H1 (cell line): ENCODE data around the gene CADM1.

ENCODE experiments used
- BACH1 ChIP-seq: IDR thresholded peaks from 2 replicates; pipeline ENCODE4 v1.6.1; 2012; ENCODE audit warnings: low read length, improper control_type of control experiment
- BCL11A ChIP-seq, 2 experiments: IDR thresholded peaks; one replicate each; pipeline ENCODE4 v1.6.1; 2011; ENCODE audit warnings: low read depth in 2 of 2, low read length in 2 of 2, mild to moderate bottlenecking in 2 of 2
- EZH2 ChIP-seq: fragments of 200-600 bp; sonication (generic); IDR thresholded peaks from 2 replicates; pipeline ENCODE4 v1.7.1; 2012; ENCODE audit warnings: low read depth, mild to moderate bottlenecking, moderate library complexity, low read length, inconsistent platforms; ENCODE audit not compliant: severe bottlenecking
- NRF1 ChIP-seq: IDR thresholded peaks from 2 replicates; pipeline ENCODE4 v1.6.1; 2011; ENCODE audit warnings: mild to moderate bottlenecking, low read depth, low read length, improper control_type of control experiment
- PHF8 ChIP-seq: fragments of 200-600 bp; sonication (generic); conservative IDR thresholded peaks from 2 replicates; pipeline ENCODE4 v1.7.1; 2012; ENCODE audit warnings: low read depth, mild to moderate bottlenecking, inconsistent platforms, low read length, moderate library complexity
- POLR2AphosphoS5 ChIP-seq: IDR thresholded peaks from 2 replicates; pipeline ENCODE4 v1.6.1; 2011; ENCODE audit warnings: low read depth, low read length
- RFX5 ChIP-seq: IDR thresholded peaks from 2 replicates; pipeline ENCODE4 v1.6.1; 2011; ENCODE audit warnings: low read depth, low read length, improper control_type of control experiment, borderline replicate concordance
- SP1 ChIP-seq: IDR thresholded peaks from 2 replicates; pipeline ENCODE4 v1.6.1; 2011; ENCODE audit warnings: low read depth, low read length
- SP2 ChIP-seq: IDR thresholded peaks from 2 replicates; pipeline ENCODE4 v1.6.1; 2012; ENCODE audit warnings: mild to moderate bottlenecking, low read length, inconsistent platforms
- TCF12 ChIP-seq: IDR thresholded peaks from 2 replicates; pipeline ENCODE4 v1.6.1; 2011; ENCODE audit warnings: low read depth, mild to moderate bottlenecking, low read length
- TF ChIP-seq, protein P1 (sequence below), 3 experiments: IDR thresholded peaks; 1 replicate in 2 of 3; 2 replicates in 1 of 3; pipeline versions ENCODE4 v1.5.1 to v1.6.1; 2011; ENCODE audit warnings: low read length in 3 of 3, mild to moderate bottlenecking in 3 of 3, inconsistent platforms in 2 of 3, low read depth in 1 of 3, moderate library complexity in 1 of 3; ENCODE audit not compliant: insufficient read depth in 1 of 3; ENCODE audit errors: control extremely low read depth in 1 of 3

DNA sequence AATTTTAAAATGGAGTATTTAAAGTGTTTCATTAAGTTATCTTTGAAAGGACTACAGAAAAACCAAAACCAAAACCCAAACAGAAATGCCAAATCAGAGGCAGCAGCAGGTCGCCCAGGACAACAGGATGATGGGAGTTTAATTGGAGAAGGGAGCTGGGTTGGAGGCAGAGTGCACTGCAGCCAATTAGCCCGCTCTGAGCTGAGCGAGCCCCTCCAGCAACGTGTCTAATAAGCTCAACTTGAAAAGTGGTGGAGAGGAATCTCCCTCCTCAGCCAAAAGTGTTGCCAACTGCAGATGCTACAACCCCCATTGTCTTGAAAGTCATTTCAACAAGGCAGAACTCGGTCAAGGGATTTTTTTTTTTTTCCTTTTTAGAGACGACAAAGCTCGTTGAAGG is 323.9 kb downstream of the CADM1 start:
- TF ChIP-seq PHF8 (no peak), TCF12 (no peak), EZH2 (no peak), RFX5 (no peak), BCL11A (IDR thresholded peaks at IDR 0.05; ENCODE audit: low read depth in 2 of 2, low read length in 2 of 2) (no peak), BACH1 (no peak), NRF1 (no peak), POLR2AphosphoS5 (no peak), SP1 (no peak), SP2 (no peak)
- TF ChIP-seq, protein P1, sequence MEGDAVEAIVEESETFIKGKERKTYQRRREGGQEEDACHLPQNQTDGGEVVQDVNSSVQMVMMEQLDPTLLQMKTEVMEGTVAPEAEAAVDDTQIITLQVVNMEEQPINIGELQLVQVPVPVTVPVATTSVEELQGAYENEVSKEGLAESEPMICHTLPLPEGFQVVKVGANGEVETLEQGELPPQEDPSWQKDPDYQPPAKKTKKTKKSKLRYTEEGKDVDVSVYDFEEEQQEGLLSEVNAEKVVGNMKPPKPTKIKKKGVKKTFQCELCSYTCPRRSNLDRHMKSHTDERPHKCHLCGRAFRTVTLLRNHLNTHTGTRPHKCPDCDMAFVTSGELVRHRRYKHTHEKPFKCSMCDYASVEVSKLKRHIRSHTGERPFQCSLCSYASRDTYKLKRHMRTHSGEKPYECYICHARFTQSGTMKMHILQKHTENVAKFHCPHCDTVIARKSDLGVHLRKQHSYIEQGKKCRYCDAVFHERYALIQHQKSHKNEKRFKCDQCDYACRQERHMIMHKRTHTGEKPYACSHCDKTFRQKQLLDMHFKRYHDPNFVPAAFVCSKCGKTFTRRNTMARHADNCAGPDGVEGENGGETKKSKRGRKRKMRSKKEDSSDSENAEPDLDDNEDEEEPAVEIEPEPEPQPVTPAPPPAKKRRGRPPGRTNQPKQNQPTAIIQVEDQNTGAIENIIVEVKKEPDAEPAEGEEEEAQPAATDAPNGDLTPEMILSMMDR (IDR thresholded peaks at IDR 0.05; ENCODE audit: control extremely low read depth in 1 of 3, insufficient read depth in 1 of 3, low read depth in 1 of 3, low read length in 3 of 3), result no peak
